GM21786 (cell line): Measurements from ENCODE around the gene AVPI1.
"Not testable (repeated sequence)": the region's sequence is repeated elsewhere in the genome, so short reads cannot be mapped to it uniquely, and the experiment has no call there.

Experiments
- ATAC-seq: cut with Tn5 transposase; IDR thresholded peaks from one replicate; pipeline ENCODE4 v1.9.1; 2021; ENCODE audit not compliant: unreplicated experiment

The AVPI1 gene

GRCh38 chr10:97713339-97713825 lies 26.3 kb upstream of the AVPI1 start, which contains the start of gene MARVELD1:
Gene MARVELD1 (plus strand): TSS chr10:97713730. CDS start chr10:97713877, 147 bp downstream.
- no peak for ATAC-seq

GRCh38 chr10:97711640-97712572 lies 24.9 kb upstream of the AVPI1 start:
- no peak for ATAC-seq

- no peak for ATAC-seq
These were observed 22.2 kb upstream of the AVPI1 start for GRCh38 chr10:97708976-97709946.

GRCh38 chr10:97708167-97708566 lies 21.1 kb upstream of the AVPI1 start:
- no peak for ATAC-seq

GRCh38 chr10:97707134-97707861 lies 20.3 kb upstream of the AVPI1 start:
- no peak for ATAC-seq

- ATAC-seq, result no peak
These were observed 18.1 kb upstream of the AVPI1 start for GRCh38 chr10:97705006-97705670.

- no peak for ATAC-seq
These were observed 17.3 kb upstream of the AVPI1 start for GRCh38 chr10:97704341-97704740.

GRCh38 chr10:97703398-97704067 lies 16.5 kb upstream of the AVPI1 start:
- no peak for ATAC-seq

- ATAC-seq, result peak; percentile 66
These were observed 14.5 kb upstream of the AVPI1 start for GRCh38 chr10:97701438-97702069.

- not testable (repeated sequence) for ATAC-seq
These were observed 11.1 kb upstream of the AVPI1 start for GRCh38 chr10:97698072-97698655.

- no peak for ATAC-seq
These were observed 3.1 kb upstream of the AVPI1 start for GRCh38 chr10:97690133-97690532.

GRCh38 chr10:97689559-97690020 lies 2.5 kb upstream of the AVPI1 start:
- ATAC-seq, result no peak

GRCh38 chr10:97687785-97688781 lies 1.0 kb upstream of the AVPI1 start:
- ATAC-seq, result no peak

- ATAC-seq, result no peak
These were observed 610 bp downstream of the AVPI1 start for GRCh38 chr10:97686301-97686961.

- ATAC-seq, result no peak
These were observed 1.6 kb downstream of the AVPI1 start for GRCh38 chr10:97685395-97685958.

- no peak for ATAC-seq
These were observed 2.1 kb downstream of the AVPI1 start for GRCh38 chr10:97684866-97685394.
